HG03575 (cell line): ENCODE measurements around the gene ANKRD12.

Experiments
- ATAC-seq: cut with Tn5 transposase; IDR thresholded peaks from one replicate; pipeline ENCODE4 v1.9.1; 2021; ENCODE audit not compliant: unreplicated experiment, insufficient number of reproducible peaks, low FRiP score; ENCODE audit errors: extremely low read depth

Gene ANKRD12

GRCh38 chr18:9215221-9215933 lies 78.8 kb downstream of the ANKRD12 start:
- no peak for ATAC-seq

- ATAC-seq = no peak
These were observed 79.9 kb downstream of the ANKRD12 start for GRCh38 chr18:9216459-9216858.

GRCh38 chr18:9217743-9218451 lies 81.3 kb downstream of the ANKRD12 start:
- ATAC-seq = no peak

- ATAC-seq = no peak
These were observed 84.5 kb downstream of the ANKRD12 start for GRCh38 chr18:9221040-9221439.

GRCh38 chr18:9221661-9222060 lies 85.1 kb downstream of the ANKRD12 start:
- ATAC-seq = no peak

GRCh38 chr18:9223356-9223755 lies 86.8 kb downstream of the ANKRD12 start:
- no peak for ATAC-seq

GRCh38 chr18:9226463-9226862 lies 89.9 kb downstream of the ANKRD12 start:
- no peak for ATAC-seq

- ATAC-seq = no peak
These were observed 95.4 kb downstream of the ANKRD12 start for GRCh38 chr18:9231852-9232486.

- no peak for ATAC-seq
These were observed 96.4 kb downstream of the ANKRD12 start for GRCh38 chr18:9232977-9233376.

- ATAC-seq = no peak
These were observed 97.3 kb downstream of the ANKRD12 start for GRCh38 chr18:9233771-9234440.

GRCh38 chr18:9234528-9234927 lies 97.9 kb downstream of the ANKRD12 start:
- ATAC-seq = no peak

GRCh38 chr18:9237981-9238380 lies 101.4 kb downstream of the ANKRD12 start:
- ATAC-seq = no peak

GRCh38 chr18:9239720-9240119 lies 103.1 kb downstream of the ANKRD12 start:
- no peak for ATAC-seq

- no peak for ATAC-seq
These were observed 103.7 kb downstream of the ANKRD12 start for GRCh38 chr18:9240270-9240669.

GRCh38 chr18:9243029-9243428 lies 106.4 kb downstream of the ANKRD12 start:
- no peak for ATAC-seq

- ATAC-seq = no peak
These were observed 107.8 kb downstream of the ANKRD12 start for GRCh38 chr18:9244376-9244775.

- no peak for ATAC-seq
These were observed 112.1 kb downstream of the ANKRD12 start for GRCh38 chr18:9248661-9249060.

- no peak for ATAC-seq
These were observed 112.7 kb downstream of the ANKRD12 start for GRCh38 chr18:9249254-9249653.

- ATAC-seq = no peak
These were observed 122.6 kb downstream of the ANKRD12 start for GRCh38 chr18:9259173-9259572.
